Endodermal cell (in vitro differentiated cells): ENCODE results near the gene DGCR8. TPM values are rescaled to one million over a fixed set of nuclear protein-coding genes. Genes with fewer than 3 reads are reported as not detected.
A peak's percentile ranks its signal among the peaks of the same experiment; 100 is the strongest.

ENCODE experiments used
- DNase-seq: peaks from one replicate; pipeline ENCODE4 v3.0.0-alpha.2; 2017
- H3K27ac ChIP-seq: 2 replicates; pipeline ENCODE4 v1.5.1; 2013; ENCODE audit warnings: mild to moderate bottlenecking, low read depth, low read length, moderate library complexity
- H3K27me3 ChIP-seq: 2 replicates; pipeline ENCODE4 v1.6.1; 2013; ENCODE audit warnings: mild to moderate bottlenecking, low read length, moderate library complexity; ENCODE audit not compliant: insufficient read depth, control insufficient read depth, poor library complexity, severe bottlenecking
- H3K36me3 ChIP-seq: 2 replicates; pipeline ENCODE4 v1.7.0; 2013; ENCODE audit warnings: mild to moderate bottlenecking, low read length, moderate library complexity; ENCODE audit not compliant: control insufficient read depth, insufficient read depth
- H3K4me1 ChIP-seq: one replicate; pipeline ENCODE4 v1.7.0; 2013; ENCODE audit warnings: low read length; ENCODE audit not compliant: control insufficient read depth, insufficient read depth
- H3K4me3 ChIP-seq: 2 replicates; pipeline ENCODE4 v1.5.1; 2013; ENCODE audit warnings: mild to moderate bottlenecking, low read length, moderate library complexity
- H3K9ac ChIP-seq: 2 replicates; pipeline ENCODE4 v1.6.1; 2013; ENCODE audit warnings: mild to moderate bottlenecking, low read length, moderate library complexity; ENCODE audit not compliant: poor library complexity, severe bottlenecking; ENCODE audit errors: extremely low read depth
- H3K9me3 ChIP-seq: 2 replicates; pipeline ENCODE4 v1.6.1; 2013; ENCODE audit warnings: mild to moderate bottlenecking, low read length, moderate library complexity; ENCODE audit not compliant: control insufficient read depth
- H3K27ac Mint-ChIP-seq: 2 replicates; pipeline ENCODE4 v1.8.0; 2020; ENCODE audit warnings: mixed read lengths
- H3K27me3 Mint-ChIP-seq: 2 replicates; pipeline ENCODE4 v1.8.0; 2021; ENCODE audit warnings: mild to moderate bottlenecking, mixed read lengths; ENCODE audit not compliant: insufficient read depth
- H3K36me3 Mint-ChIP-seq: 2 replicates; pipeline ENCODE4 v1.8.0; 2020; ENCODE audit warnings: low read depth, mixed read lengths
- H3K4me1 Mint-ChIP-seq: 2 replicates; pipeline ENCODE4 v1.8.0; 2020; ENCODE audit warnings: mixed read lengths
- H3K4me3 Mint-ChIP-seq: 2 replicates; pipeline ENCODE4 v1.8.0; 2020; ENCODE audit warnings: mild to moderate bottlenecking, moderate library complexity, mixed read lengths
- H3K9me3 Mint-ChIP-seq: 2 replicates; pipeline ENCODE4 v1.8.0; 2020; ENCODE audit warnings: mild to moderate bottlenecking, mixed read lengths
- WGBS, 2 experiments: methylation state at CpG; one replicate each; pipeline versions ENCODE4 v1.1.5 to v1.1.7; 2013; ENCODE audit warnings: missing lambda C conversion rate in 2 of 2, mixed read lengths in 1 of 2; ENCODE audit not compliant: insufficient coverage in 1 of 2, insufficient read length in 1 of 2; 5-methylcytosine and 5-hydroxymethylcytosine counted together
- total RNA-seq, 2 donors: library from RNA; stranded (reverse); fragmentation: NEBNext Ultra II Directional in 1 of 2; extraction: Animal tissue kit (Norgen Biotek cat#: 25700) in 1 of 2; gene quantifications; 2 replicates in 1 of 2; 3 replicates in 1 of 2; pipeline ENCODE4 v1.2.1, GENCODE V29; 2021
- TF ChIP-seq, protein P1 (sequence below): fragments of 200-600 bp; sonication (generic); conservative IDR thresholded peaks from 2 replicates; pipeline ENCODE4 v1.5.0; 2021; ENCODE audit warnings: antibody characterized with exemption, mild to moderate bottlenecking

The DGCR8 gene
- total RNA-seq, 2 donors from 2014 or later, result 61.3 to 76.1 TPM

DNA sequence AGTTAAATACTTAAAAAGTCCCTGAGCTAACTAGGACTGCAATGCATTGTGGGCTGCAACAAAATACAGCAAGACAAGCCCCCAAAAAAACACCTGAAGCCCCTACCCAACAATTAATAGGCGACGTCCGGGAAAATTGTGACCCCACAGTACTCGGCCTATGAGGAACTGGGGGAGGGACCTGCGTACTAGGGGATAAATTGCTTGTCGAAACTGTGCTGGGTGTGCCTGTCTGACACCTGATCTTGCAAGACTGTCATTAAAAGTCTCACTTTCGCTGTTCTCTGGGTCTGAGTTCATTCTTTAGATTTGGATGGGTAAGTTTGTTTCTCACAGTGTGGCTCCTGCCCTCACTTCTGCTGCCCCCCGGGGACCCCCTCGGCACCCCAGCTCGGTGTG lies 44.0 kb upstream of the DGCR8 start:
- H3K9me3 Mint-ChIP-seq, result no peaks in the 10 kb centered on the region
- H3K27ac Mint-ChIP-seq, result peak overlapping the region; percentile 35
- WGBS, 2 experiments, result 93 to 94% methylated on average over 6 to 10 of the region's 10 CpGs

DNA sequence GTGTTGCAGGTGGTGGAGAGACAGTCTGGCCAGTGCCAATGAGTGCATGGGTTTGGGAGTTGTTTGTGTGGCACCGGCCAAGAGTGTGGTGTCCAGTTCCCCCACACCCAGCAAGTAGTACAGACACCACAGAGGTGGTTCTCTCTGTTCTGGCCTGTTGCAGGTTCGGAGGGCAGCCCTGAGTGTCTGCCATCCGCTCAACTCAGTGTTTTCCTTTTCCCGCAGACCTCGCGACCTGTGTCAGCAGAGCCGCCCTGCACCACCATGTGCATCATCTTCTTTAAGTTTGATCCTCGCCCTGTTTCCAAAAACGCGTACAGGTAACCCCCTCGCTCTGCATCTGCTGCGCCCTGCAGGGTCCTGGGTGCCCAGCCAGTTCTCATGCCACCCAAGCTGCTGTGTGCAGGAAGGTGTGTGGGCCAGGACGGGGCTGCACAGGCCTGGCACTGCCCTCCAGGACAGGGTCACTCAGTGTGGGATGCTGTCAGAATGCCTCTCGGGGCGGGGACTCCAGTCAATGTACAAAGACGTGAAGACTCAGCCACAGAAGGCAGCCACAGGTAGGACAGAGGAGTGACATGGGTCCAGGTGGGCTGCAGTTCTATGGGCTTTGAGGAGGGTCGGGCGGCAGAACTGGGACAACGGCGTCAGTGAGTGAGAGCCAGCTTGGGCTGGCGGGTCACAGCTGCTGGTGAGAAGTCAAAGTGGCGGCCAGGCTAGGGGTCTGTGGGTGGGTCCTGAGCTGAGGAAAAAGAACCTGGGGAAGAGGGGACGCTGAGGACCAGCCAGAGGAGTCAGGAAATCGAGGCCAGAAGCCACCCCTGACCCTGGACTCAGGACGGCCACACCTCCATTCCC lies 43.3 kb upstream of the DGCR8 start:
- H3K9me3 ChIP-seq, result no peaks in the 10 kb centered on the region
- no peak overlapping the region for H3K27ac Mint-ChIP-seq
- H3K4me1 Mint-ChIP-seq, result peaks cover 5% of the 10 kb centered on the region
- H3K4me1 ChIP-seq, result no peaks in the 10 kb centered on the region
- 94 to 96% methylated on average over 15 to 25 of the region's 25 CpGs for WGBS, 2 experiments
- DNase-seq, result no peak
- H3K36me3 Mint-ChIP-seq, result peaks cover 25% of the 10 kb centered on the region
- H3K36me3 ChIP-seq, result peaks cover 9% of the 10 kb centered on the region
- H3K27me3 ChIP-seq, result no peaks in the 10 kb centered on the region
- H3K27me3 Mint-ChIP-seq, result no peaks in the 10 kb centered on the region
- no peaks in the 10 kb centered on the region for H3K9me3 Mint-ChIP-seq
- H3K27ac ChIP-seq, result no peak overlapping the region
- TF ChIP-seq, protein P1, sequence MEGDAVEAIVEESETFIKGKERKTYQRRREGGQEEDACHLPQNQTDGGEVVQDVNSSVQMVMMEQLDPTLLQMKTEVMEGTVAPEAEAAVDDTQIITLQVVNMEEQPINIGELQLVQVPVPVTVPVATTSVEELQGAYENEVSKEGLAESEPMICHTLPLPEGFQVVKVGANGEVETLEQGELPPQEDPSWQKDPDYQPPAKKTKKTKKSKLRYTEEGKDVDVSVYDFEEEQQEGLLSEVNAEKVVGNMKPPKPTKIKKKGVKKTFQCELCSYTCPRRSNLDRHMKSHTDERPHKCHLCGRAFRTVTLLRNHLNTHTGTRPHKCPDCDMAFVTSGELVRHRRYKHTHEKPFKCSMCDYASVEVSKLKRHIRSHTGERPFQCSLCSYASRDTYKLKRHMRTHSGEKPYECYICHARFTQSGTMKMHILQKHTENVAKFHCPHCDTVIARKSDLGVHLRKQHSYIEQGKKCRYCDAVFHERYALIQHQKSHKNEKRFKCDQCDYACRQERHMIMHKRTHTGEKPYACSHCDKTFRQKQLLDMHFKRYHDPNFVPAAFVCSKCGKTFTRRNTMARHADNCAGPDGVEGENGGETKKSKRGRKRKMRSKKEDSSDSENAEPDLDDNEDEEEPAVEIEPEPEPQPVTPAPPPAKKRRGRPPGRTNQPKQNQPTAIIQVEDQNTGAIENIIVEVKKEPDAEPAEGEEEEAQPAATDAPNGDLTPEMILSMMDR, result no peak
- no peak overlapping the region for H3K9ac ChIP-seq
- no peak overlapping the region for H3K4me3 ChIP-seq
- no peak overlapping the region for H3K4me3 Mint-ChIP-seq

More for the DNA sequence above, 44.0 kb upstream of the DGCR8 start:
- Mint-ChIP-seq H3K4me3 (no peak overlapping the region), H3K4me1 (peaks cover 5% of the 10 kb centered on the region), H3K36me3 (peaks cover 25% of the 10 kb centered on the region), H3K27me3 (no peaks in the 10 kb centered on the region)
- Histone ChIP-seq H3K36me3 (peaks cover 9% of the 10 kb centered on the region), H3K4me3 (no peak overlapping the region), H3K4me1 (no peaks in the 10 kb centered on the region), H3K9me3 (no peaks in the 10 kb centered on the region), H3K9ac (no peak overlapping the region), H3K27ac (no peak overlapping the region), H3K27me3 (no peaks in the 10 kb centered on the region)
- TF ChIP-seq, protein P1, result no peak
- no peak for DNase-seq

DNA sequence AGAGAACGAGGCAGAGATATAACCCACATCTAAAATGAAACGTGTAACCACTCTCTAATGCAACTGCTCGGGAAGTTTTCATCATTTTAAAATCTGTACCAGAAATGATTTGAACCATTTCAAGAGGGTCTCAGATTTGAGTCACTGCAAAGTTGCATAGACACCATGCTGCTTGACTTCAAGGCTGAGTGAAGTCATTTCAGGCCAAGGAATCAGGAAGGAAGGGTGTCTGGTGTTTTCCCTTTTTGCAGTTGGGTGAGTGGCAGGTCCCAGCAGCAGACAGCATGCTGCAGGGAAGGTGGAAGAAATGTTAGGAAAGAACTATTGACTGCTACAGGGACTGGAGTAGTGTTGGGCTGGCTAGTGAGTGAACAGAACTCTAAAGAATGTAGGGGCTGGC lies 42.6 kb upstream of the DGCR8 start:
- WGBS, 2 experiments, result 80 to 89% methylated on average over 3 of the region's 3 CpGs
- Histone ChIP-seq H3K9me3 (no peaks in the 10 kb centered on the region), H3K4me1 (no peaks in the 10 kb centered on the region), H3K27ac (no peak overlapping the region), H3K9ac (no peak overlapping the region), H3K36me3 (peaks cover 9% of the 10 kb centered on the region), H3K27me3 (no peaks in the 10 kb centered on the region), H3K4me3 (no peak overlapping the region)
- H3K27me3 Mint-ChIP-seq, result no peaks in the 10 kb centered on the region
- TF ChIP-seq, protein P1, result no peak
- peaks cover 5% of the 10 kb centered on the region for H3K4me1 Mint-ChIP-seq
- no peak overlapping the region for H3K4me3 Mint-ChIP-seq
- no peaks in the 10 kb centered on the region for H3K9me3 Mint-ChIP-seq
- peaks cover 25% of the 10 kb centered on the region for H3K36me3 Mint-ChIP-seq
- peak overlapping the region; percentile 5 for H3K27ac Mint-ChIP-seq
- no peak for DNase-seq
